GM12872 (cell line): ENCODE results near the gene CUBN.

Experiments
- TF ChIP-seq, protein P1 (sequence below): IDR thresholded peaks from 3 replicates; pipeline ENCODE4 v1.5.1; 2011; ENCODE audit warnings: low read depth, mild to moderate bottlenecking, low read length, moderate library complexity; ENCODE audit not compliant: insufficient read depth

Gene CUBN

DNA sequence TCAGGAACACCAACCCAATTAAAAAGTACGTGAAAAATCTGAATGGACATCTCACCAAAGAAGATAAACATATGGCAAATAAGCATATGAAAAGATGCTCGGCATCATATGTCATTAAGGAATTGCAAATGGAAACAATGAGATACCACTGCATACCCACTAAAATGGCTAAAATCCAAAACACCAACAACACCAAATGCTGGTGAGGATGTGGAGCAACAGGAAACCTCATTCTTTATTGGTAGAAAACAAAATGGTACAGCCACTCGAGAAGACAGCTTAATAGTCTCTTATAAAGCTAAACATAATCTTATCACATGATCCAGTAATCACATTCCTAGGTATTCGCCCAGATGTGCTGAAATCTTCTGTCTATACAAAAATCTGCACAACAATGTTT, 325.5 kb downstream of the CUBN start:
- TF ChIP-seq, protein P1, sequence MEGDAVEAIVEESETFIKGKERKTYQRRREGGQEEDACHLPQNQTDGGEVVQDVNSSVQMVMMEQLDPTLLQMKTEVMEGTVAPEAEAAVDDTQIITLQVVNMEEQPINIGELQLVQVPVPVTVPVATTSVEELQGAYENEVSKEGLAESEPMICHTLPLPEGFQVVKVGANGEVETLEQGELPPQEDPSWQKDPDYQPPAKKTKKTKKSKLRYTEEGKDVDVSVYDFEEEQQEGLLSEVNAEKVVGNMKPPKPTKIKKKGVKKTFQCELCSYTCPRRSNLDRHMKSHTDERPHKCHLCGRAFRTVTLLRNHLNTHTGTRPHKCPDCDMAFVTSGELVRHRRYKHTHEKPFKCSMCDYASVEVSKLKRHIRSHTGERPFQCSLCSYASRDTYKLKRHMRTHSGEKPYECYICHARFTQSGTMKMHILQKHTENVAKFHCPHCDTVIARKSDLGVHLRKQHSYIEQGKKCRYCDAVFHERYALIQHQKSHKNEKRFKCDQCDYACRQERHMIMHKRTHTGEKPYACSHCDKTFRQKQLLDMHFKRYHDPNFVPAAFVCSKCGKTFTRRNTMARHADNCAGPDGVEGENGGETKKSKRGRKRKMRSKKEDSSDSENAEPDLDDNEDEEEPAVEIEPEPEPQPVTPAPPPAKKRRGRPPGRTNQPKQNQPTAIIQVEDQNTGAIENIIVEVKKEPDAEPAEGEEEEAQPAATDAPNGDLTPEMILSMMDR = no peak

DNA sequence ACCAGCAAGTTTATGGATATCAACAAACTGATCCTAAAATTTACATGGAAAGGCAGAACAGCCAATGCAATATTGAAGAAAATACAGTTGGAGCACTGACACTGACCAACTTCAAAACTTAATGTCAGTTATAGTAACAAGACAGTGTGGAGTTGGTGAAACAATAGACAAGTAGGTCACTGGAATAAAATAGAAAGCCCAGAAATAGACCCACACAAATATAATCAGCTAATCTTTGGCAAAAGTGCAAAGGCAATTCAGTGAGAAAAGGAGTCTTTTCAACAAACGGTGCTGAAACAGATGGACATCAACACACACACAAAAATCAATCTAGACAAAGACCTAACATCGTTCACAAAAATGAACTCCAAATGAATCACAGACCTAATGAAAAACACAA, 326.1 kb downstream of the CUBN start:
- TF ChIP-seq, protein P1 = no peak

DNA sequence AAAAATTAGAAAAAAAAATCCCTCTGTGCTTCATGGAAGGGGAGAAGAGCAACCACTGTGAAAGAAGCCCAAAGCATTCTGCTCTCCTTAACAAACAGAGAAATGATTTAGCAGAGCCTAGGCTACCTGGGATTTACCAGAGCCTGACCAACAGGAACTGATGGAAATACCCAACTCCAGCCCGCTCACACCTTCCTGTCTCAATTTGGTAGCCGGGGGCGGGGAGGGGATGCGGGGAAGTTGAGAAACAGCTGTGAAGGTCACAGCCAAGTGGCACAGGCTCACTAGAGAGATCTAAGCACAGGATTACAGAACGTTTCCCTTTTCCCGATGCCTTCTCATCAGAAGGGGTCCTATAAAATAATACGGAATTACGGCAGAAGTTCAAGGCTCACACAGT, 330.0 kb downstream of the CUBN start:
- TF ChIP-seq, protein P1 = no peak

DNA sequence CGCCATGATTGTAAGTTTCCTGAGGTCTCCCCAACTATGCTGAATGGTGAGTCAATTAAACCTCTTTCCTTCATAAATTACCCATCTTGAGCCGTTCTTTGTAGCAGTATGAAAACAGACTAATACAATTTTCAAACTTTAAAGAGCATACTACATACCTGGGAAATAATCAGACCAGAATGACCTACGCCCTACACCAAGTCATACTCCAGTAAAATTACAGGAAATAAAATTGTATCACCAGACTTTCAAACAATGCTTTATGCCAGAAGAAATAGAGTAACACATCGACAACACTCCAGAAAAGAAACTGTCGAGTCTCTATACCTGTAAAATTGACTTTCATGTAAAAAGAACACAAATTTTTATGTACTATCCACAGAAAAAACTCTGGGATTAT, 331.0 kb downstream of the CUBN start:
- TF ChIP-seq, protein P1 = no peak

DNA sequence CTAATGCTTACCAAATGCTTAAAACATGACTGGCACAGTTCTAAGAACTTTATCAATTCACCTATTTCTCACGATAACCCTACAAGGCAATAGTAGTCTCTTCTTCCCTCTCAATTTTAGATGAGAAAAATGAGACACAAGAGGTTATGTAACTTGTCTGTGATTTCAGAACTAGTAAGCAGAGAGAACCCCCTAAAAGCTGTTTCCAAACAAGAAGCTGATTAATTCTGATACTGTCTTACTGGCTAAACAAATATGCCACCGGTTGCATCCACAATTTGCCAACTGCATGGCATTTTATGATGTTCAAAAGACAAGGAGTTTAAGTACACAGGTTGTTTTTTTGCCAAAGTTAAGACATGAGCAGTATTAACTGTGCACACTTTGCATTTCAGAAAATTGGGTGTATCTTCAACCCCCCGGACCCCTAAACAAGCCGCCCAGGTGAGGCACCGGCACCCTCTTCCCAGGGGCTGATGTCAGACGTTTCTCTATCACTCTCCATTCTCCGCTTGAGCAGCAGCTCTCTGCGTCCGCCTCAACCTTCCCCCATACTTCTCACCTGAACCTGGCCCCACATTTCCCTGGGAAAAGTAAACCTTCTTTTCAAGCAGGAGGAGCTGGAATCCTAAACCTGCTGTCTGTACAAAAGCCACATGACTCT, 334.1 kb downstream of the CUBN start:
- TF ChIP-seq, protein P1 = no peak

DNA sequence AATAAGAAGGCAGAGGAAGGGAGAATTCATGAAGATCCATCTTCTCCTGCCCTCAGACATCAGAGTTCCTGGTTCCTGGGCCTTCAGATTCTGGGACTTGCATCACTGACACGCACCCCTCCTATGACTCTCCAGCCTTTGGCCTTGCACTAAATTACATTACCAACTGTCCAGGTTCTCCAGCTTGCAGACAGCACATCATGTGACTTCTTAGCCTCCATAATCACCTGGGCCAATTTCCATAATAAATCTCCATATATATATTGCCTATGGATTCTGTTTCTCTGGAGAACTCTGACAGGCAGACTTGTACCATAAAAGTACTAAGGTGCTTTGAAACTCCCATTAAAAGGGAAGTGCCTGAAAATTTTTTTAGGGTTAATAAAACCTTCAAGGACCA, 335.6 kb downstream of the CUBN start:
- TF ChIP-seq, protein P1 = no peak

DNA sequence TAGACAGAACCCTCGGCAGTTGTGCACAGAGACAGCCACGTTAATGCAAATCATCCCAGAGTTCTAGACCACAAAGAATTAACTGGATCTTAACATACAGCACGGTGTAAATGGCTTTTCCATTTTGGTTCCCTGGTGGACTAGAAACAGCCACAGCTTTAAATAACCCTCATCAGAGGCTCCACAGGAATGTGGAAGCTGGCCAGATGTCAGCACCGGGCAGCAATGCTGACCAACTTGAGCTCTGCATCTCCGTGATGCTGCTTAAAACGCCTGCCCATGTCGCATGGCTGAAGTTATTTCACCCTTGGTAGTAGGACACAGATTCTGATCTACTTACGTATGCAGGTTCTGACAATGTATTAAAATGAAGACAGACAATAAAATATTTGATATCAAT, 336.9 kb downstream of the CUBN start:
- TF ChIP-seq, protein P1 = no peak

DNA sequence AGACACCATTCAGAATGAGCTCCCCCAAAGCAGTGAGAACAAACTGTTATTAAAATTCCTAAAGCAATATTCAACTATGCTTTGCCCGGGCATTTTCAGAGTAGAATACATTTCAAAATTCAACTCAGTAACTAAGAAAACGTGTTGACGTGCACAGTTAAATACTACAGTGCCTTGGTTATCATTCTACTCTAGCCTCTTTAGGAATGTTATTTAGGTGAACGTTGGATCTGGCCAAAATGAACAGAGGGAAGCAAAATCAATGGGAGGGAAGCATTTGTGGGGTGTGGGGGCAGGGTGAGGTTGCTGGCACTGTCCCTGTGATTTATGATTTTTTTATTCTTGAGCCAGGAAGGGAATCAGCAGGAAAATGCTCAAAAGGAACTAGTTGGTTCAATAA, 339.8 kb downstream of the CUBN start:
- TF ChIP-seq, protein P1 = no peak
